Muscle of arm (tissue), 12 donors: Measurements from ENCODE around the gene MLEC. TPM values are rescaled to one million over a fixed set of nuclear protein-coding genes. Genes with fewer than 3 reads are reported as not detected.

Experiments used
- DNase-seq: peaks from one replicate; pipeline ENCODE4 v3.0.0-alpha.2; 2013
- polyA plus RNA-seq, 12 donors: library from polyadenylated mRNA; unstranded; fragments of 120-200 nt; gene quantifications; one replicate each; pipeline ENCODE4 v1.2.1, GENCODE V29; 2013; ENCODE audit not compliant: insufficient read length in 12 of 12

The MLEC gene
- polyA plus RNA-seq, 12 donors, result 62.0 to 97.5 (median 82.6) TPM; not detected in 1

GRCh38 chr12:120688527-120689071 lies 1.6 kb downstream of the MLEC start:
- no peak for DNase-seq

- DNase-seq, result no peak
These were observed 2.6 kb downstream of the MLEC start for GRCh38 chr12:120689397-120690082.

- DNase-seq, result no peak
These were observed 3.1 kb downstream of the MLEC start for GRCh38 chr12:120690083-120690450.

DNA sequence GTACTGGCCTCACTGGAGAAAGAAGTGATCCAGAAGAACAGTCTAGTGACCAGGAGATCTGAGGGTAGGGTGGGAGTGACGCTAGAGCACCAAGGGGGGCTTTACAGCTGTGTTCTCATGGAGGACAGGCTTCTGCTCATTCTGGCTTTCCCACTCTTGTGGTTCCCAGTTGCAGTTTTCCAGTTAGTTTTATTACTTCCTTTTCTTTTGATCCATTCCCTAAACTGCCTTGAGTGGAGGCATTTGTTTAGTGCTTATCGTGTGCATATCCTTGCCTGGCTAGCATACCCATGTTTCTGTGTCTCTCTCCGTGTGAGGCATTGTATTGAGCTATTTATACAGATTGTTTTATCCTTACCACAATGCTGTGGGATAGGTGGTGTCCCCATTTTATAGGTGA lies 4.0 kb downstream of the MLEC start:
- DNase-seq, result no peak

- DNase-seq, result no peak
These were observed 5.6 kb downstream of the MLEC start for GRCh38 chr12:120692524-120693033.

DNA sequence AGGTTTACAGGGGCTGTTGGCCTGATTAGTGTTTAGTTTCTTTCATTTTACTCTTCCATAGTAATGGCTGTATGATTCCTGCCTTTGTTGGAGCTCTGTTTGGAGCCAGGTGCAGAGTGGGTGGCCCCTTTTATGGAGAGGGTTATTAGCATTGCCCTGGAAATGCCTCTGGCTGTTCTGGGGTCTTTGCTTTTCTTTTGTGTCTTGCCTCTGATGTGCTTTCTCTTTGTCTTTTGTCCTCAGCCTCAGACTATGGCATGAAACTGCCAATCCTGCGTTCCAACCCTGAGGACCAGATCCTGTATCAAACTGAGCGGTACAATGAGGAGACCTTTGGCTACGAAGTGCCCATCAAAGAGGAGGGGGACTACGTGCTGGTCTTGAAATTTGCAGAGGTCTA lies 6.9 kb downstream of the MLEC start:
- DNase-seq, result no peak

GRCh38 chr12:120696626-120697025 lies 9.7 kb downstream of the MLEC start:
- DNase-seq, result no peak

DNA sequence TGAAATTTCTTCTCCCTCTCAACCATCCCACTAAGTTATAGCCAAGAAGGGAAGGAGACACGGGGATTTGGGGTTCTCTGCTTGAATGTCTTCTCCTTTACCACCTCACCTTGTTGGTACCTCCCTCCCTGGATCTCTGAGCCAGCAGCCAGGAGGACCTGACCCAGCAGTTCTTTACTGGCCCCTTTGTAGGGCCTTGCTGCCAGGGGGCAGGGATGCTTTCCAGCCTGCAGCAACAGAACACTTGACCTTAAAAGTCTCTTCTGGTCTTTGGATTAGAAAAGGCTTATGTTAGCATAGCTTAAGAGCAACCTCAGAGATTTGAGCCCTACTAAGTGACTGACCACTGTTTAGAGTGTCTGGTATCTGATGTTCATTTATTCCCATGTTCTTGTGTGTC lies 10.4 kb downstream of the MLEC start:
- no peak for DNase-seq

DNA sequence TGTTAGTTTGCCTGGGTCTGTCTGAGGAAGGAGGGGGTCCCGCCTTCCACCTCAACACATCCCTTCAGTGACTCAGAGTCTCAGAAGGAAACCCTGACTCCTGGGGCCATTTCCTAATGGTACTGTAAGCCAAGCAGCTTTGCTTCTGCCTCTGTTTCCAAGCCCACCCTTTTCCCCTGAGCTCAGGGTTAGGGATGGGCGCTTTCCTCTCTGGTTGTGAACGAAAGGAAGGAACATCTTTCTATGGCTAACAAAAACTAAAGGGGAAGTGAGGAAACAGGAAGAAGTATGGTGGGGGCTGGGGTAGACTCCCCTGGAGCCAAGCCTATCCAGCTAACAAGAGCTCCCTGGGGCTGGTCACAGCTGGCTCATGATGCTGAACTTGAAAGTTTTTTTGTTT lies 11.7 kb downstream of the MLEC start:
- DNase-seq, result no peak

GRCh38 chr12:120699553-120699952 lies 12.6 kb downstream of the MLEC start:
- no peak for DNase-seq

GRCh38 chr12:120700886-120701285 lies 13.9 kb downstream of the MLEC start:
- no peak for DNase-seq

- no peak for DNase-seq
These were observed 15.7 kb downstream of the MLEC start for GRCh38 chr12:120702637-120703036.

DNA sequence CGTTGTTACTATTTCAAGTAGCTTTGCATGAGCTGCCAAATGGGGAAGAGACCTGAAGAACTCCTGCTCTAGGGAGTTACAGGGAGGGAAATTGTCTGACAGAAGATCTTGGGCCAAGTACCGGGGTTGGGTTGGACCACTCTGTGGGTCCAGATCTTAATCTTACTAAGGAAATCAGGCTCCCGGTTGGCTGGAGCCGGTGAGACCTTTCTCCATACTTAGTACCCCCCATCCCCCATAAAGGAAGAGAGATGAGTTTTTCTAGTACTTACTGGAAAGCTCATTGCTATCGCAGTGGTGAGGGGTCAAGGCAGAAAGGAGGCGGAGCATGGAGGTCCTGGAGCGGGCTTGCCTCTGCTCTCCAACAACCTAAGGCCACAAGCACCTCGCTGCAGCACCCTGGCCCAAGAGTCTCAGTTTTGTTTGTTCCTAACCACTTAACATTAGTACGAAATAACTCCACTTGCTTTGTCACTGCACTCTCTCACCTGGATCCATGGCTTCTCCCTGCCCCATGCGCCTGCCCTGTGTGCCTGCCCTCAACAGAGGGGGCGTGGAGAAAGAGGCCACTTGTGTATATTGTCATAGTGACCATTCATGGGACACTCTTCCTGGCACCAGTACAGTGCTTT lies 16.5 kb downstream of the MLEC start:
- DNase-seq, result no peak

DNA sequence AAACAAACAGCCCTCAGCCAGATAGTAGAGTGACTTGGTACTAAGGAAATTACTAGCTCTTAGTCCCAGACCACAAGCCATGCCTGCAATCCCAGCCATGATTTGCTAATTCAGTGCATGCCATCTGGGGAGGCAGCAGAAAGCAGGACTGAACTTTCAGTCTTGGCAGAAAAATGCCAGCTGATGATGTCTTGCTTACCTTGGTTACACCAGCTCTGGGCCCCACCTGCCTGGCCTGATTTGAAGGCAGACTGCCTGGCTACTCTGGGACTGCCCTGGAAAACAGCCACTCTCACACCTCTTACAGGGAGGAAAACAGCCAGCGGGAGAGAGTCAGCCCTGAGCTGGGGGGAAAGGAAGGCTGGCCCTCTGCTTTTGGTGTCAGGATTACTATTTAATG lies 18.7 kb downstream of the MLEC start:
- no peak for DNase-seq

- no peak for DNase-seq
These were observed 19.1 kb downstream of the MLEC start for GRCh38 chr12:120706029-120706428.

DNA sequence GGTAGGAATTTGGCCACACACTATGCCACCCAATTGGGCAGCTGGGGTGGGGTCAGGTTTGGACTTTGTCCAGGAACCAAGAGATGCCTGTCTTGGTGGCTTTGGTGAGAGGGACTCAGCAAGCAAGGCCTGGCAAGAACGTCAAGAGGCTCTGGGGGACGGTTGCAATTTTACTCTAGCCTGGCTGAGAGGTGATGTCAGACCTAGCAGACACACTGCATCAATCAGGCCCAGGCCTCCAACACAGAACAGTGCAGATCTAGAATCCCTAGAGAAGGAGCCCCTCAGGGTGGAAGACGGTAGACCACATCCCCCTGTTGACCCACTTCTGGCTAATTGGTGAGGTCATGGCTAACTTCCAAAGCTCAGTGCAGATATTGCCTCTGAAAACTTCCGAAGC lies 21.7 kb downstream of the MLEC start:
- no peak for DNase-seq

GRCh38 chr12:120710031-120710804 lies 23.3 kb downstream of the MLEC start, which contains the start of gene UNC119B:
Gene UNC119B, plus strand, starts transcription at chr12:120710458. Its CDS starts 17 bp downstream, at chr12:120710475.
- DNase-seq, result peak; percentile 64

- no peak for DNase-seq
These were observed 23.9 kb downstream of the MLEC start for GRCh38 chr12:120710805-120711296.

GRCh38 chr12:120711411-120711810 lies 24.5 kb downstream of the MLEC start:
- no peak for DNase-seq

DNA sequence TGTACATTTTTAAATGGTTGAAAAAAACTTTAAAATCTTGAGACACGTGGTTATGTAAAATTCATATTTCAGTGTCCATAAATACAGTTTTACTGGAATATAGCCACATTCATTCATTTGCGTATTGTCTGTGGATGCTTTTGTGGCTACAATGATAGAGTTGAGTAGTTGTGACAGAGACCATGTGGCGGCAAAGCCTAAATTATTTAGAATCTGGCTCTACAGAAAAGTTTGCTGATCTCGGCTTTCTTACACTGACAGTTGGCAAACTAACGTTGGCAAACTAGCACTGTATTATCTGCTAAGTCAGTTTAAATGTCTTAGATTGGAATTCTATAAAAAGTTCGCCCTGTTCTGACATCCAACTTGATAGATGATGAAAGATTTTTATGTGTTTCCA lies 25.7 kb downstream of the MLEC start:
- DNase-seq, result no peak

DNA sequence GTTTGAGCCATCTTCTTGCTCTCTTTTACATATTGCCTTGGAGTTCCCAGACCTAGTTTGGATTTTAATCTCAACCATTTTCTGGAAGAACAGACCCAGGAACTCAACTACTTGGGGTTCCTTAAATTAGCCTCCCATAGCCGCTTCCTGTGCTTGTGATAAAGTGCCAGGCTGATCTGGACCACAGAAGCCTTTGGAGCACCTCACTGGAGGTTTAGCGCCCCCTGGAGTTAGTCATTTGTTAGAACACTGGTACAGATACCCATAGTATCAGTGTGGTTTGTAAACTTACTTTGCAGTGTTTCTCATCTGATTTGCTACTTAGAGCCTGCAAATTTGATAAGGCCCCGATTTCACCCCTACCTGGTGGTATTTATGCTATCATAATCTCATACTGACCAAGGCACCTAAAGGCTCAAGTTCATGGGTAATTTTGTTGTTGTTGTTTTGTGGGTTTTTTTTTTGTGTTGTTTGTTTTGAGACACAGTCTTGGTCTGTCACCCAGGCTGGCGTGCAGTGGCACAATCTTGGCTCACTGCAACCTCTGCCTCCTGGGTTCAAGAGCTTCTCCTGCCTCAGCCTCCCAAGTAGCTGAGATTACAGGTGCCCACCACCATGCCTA lies 27.0 kb downstream of the MLEC start:
- peak; percentile 80 for DNase-seq

- no peak for DNase-seq
These were observed 31.1 kb downstream of the MLEC start for GRCh38 chr12:120718055-120718454.
